PC-9 (cell line): ENCODE data around the gene VWA8. TPM values are rescaled to one million over a fixed set of nuclear protein-coding genes. Genes with fewer than 3 reads are reported as not detected.

Experiments used
- BruUV-seq: library from RNA; stranded (reverse); fragments of 400-500 nt; replicated peaks from 2 replicates; lab custom pipeline; 2021; lab: Mats Ljungman, UMichigan
- CTCF ChIA-PET: fragments of 300-600 bp; sonication (Branson Sonifier 250); formaldehyde crosslinking; loops from one replicate; lab custom pipeline; 2022; ENCODE audit warnings: antibody characterized with exemption; lab: Charles Lee
- POLR2A ChIA-PET: fragments of 300-600 bp; sonication (Branson Sonifier 250); formaldehyde crosslinking; loops from one replicate; lab custom pipeline; 2022; ENCODE audit warnings: antibody characterized with exemption; ENCODE audit not compliant: unreplicated experiment; lab: Charles Lee
- DNase-seq, 2 experiments: peaks; one replicate each; pipeline versions ENCODE4 v3.0.0 to v3.0.0-alpha.2; 2015 to 2022; ENCODE audit warnings: mixed read lengths in 1 of 2
- H2AFZ ChIP-seq: fragments of 200-600 bp; sonication (generic); 2 replicates; pipeline ENCODE4 v1.8.1; 2017; ENCODE audit warnings: antibody characterized with exemption
- H3F3A ChIP-seq: fragments of 200-600 bp; sonication (generic); 2 replicates; pipeline ENCODE4 v1.8.1; 2017; ENCODE audit warnings: antibody characterized with exemption, mild to moderate bottlenecking, low read depth; ENCODE audit not compliant: insufficient read depth
- H3K27ac ChIP-seq: fragments of 200-600 bp; sonication (generic); 2 replicates; pipeline ENCODE4 v1.6.1; 2016; ENCODE audit warnings: mixed run types
- H3K27me3 ChIP-seq: fragments of 200-600 bp; sonication (generic); 2 replicates; pipeline ENCODE4 v1.6.1; 2016; ENCODE audit warnings: low read depth, mixed run types; ENCODE audit not compliant: insufficient read depth
- H3K36me3 ChIP-seq: fragments of 200-600 bp; sonication (generic); 2 replicates; pipeline ENCODE4 v1.6.1; 2016; ENCODE audit warnings: low read depth, mixed run types
- H3K4me1 ChIP-seq: fragments of 200-600 bp; sonication (generic); replicated peaks from 2 replicates; pipeline ENCODE4 v1.6.1; 2016; ENCODE audit warnings: mixed run types; ENCODE audit not compliant: insufficient read depth
- H3K4me2 ChIP-seq: fragments of 200-600 bp; sonication (generic); 2 replicates; pipeline ENCODE4 v1.6.1; 2017; ENCODE audit warnings: mixed run types
- H3K4me3 ChIP-seq: fragments of 200-600 bp; sonication (generic); 2 replicates; pipeline ENCODE4 v1.6.1; 2016; ENCODE audit warnings: mixed run types
- H3K79me2 ChIP-seq: fragments of 200-600 bp; sonication (generic); 2 replicates; pipeline ENCODE4 v1.6.1; 2017; ENCODE audit warnings: low read depth, mixed run types
- H3K9me2 ChIP-seq: fragments of 200-600 bp; sonication (generic); 2 replicates; pipeline ENCODE4 v1.8.1; 2017; ENCODE audit warnings: mild to moderate bottlenecking; ENCODE audit not compliant: insufficient read depth
- H3K9me3 ChIP-seq: fragments of 200-600 bp; sonication (generic); 2 replicates; pipeline ENCODE4 v1.8.1; 2016; ENCODE audit warnings: low read depth; ENCODE audit not compliant: insufficient read depth
- H4K20me1 ChIP-seq: fragments of 200-600 bp; sonication (generic); 2 replicates; pipeline ENCODE4 v1.8.1; 2017; ENCODE audit not compliant: insufficient read depth
- EZH2 ChIP-seq: fragments of 200-600 bp; sonication (generic); IDR thresholded peaks from 2 replicates; pipeline ENCODE4 v1.8.0; 2017; ENCODE audit warnings: antibody characterized with exemption, low read depth
- intact Hi-C: fragments of 100-400 bp; cut with micrococcal nuclease; formaldehyde crosslinking; loops from one replicate; pipeline ENCODE4 v1.10.0; 2022; ENCODE audit not compliant: unreplicated experiment
- total RNA-seq: library from RNA; stranded (reverse); gene quantifications from 2 replicates; pipeline ENCODE4 v1.2.3, GENCODE V29; 2021
- TF ChIP-seq, protein P1 (sequence below): fragments of 200-600 bp; sonication (generic); conservative IDR thresholded peaks from 2 replicates; pipeline ENCODE4 v1.6.1; 2017; ENCODE audit warnings: mixed run types, antibody characterized with exemption, mild to moderate bottlenecking, moderate library complexity

Gene VWA8
- total RNA-seq, 1 experiment from 2014 or later = 14.1 TPM

DNA sequence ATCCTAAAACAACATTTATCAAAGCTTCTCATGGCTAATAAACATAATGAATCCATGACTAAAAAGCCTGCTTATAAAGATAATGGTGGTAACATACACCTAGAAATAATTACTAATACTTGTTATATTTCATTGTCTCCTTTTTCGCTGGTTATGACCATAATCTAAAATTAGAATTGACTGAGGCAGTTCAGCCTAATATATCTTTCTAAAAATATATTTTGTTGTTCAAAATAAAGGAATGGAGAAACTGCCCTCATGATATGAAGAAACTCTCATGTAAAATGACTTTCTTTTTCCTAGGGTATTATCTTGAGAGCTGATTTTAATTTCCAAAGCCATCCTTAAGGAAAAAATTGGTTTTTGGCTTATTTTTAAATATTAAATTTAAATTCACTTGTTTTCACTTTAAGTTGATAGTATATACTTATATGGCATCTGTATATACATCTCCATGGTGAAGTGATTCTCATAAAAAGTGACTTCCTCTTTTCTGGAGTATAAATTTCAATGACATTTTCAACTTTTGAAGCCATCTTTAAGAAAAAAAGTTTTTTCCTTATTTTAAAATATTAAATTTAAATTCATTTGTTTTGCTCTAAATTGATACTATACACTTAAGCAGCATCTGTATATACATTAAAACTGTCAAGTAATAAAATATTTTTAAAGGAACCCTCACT, 204.6 kb downstream of the VWA8 start:
- POLR2A ChIA-PET = no interaction called here

DNA sequence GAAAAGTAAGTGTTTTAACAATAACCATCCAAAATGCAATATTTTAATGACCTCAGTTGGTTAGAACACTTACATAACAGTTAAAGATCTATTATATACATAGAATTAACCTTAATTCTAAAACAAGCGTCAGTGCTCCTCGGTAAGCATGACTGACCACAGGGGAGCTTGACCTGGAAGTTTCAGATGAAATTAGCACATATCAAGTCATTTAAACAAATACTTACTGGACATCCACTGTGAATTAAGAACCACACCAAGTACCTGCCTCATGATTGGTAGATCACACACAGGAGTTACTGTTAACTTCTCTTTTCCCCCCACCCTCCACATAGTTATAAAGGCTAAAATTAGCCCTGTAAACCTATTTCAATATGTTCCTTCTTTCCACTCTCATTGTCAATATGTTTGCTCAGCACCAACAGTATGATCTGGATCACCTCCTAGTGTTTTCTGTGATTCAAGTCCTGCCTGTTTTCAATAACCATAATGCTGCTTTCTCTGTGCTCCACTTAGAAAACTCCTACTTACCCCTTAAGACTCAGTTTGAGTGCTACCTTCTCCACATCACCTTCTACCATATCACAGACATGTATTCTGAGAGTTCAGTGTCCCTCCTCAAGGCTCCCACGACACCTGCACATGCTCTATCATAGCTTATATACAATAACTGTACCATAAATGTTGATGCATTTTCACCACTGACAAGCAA, 209.0 kb downstream of the VWA8 start:
- intact Hi-C loops = no loop called here
- Histone ChIP-seq H2AFZ (no peak overlapping the region), H3K9me3 (no peaks in the 10 kb centered on the region), H3K4me3 (no peak overlapping the region), H3K27me3 (no peaks in the 10 kb centered on the region), H3K27ac (no peak overlapping the region), H3K9me2 (no peaks in the 10 kb centered on the region), H3K4me2 (no peak overlapping the region), H3F3A (no peaks in the 10 kb centered on the region), H4K20me1 (no peaks in the 10 kb centered on the region), H3K4me1 (no peaks in the 10 kb centered on the region), H3K79me2 (no peaks in the 10 kb centered on the region), H3K36me3 (no peaks in the 10 kb centered on the region)
- ChIA-PET CTCF (no interaction called here), POLR2A (no interaction called here)
- DNase-seq = no peak
- no TSS peak for BruUV-seq
- TF ChIP-seq EZH2 = no peak
- TF ChIP-seq, protein P1, sequence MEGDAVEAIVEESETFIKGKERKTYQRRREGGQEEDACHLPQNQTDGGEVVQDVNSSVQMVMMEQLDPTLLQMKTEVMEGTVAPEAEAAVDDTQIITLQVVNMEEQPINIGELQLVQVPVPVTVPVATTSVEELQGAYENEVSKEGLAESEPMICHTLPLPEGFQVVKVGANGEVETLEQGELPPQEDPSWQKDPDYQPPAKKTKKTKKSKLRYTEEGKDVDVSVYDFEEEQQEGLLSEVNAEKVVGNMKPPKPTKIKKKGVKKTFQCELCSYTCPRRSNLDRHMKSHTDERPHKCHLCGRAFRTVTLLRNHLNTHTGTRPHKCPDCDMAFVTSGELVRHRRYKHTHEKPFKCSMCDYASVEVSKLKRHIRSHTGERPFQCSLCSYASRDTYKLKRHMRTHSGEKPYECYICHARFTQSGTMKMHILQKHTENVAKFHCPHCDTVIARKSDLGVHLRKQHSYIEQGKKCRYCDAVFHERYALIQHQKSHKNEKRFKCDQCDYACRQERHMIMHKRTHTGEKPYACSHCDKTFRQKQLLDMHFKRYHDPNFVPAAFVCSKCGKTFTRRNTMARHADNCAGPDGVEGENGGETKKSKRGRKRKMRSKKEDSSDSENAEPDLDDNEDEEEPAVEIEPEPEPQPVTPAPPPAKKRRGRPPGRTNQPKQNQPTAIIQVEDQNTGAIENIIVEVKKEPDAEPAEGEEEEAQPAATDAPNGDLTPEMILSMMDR = no peak

More for the DNA sequence above, 204.6 kb downstream of the VWA8 start:
- H3K4me1 ChIP-seq = no peaks in the 10 kb centered on the region
- no peak overlapping the region for H2AFZ ChIP-seq
- no peak overlapping the region for H3K4me2 ChIP-seq
- no peak overlapping the region for H3K27ac ChIP-seq
- no peak overlapping the region for H3K4me3 ChIP-seq
- no peaks in the 10 kb centered on the region for H4K20me1 ChIP-seq
- TF ChIP-seq, protein P1 = no peak
- TF ChIP-seq EZH2 = no peak
- no peak for DNase-seq
- H3K27me3 ChIP-seq = no peaks in the 10 kb centered on the region
- intact Hi-C loops = no loop called here
- no peaks in the 10 kb centered on the region for H3F3A ChIP-seq
- H3K36me3 ChIP-seq = no peaks in the 10 kb centered on the region
- no TSS peak for BruUV-seq
- no peaks in the 10 kb centered on the region for H3K9me3 ChIP-seq
- no peaks in the 10 kb centered on the region for H3K79me2 ChIP-seq
- no peaks in the 10 kb centered on the region for H3K9me2 ChIP-seq
- CTCF ChIA-PET = no interaction called here

DNA sequence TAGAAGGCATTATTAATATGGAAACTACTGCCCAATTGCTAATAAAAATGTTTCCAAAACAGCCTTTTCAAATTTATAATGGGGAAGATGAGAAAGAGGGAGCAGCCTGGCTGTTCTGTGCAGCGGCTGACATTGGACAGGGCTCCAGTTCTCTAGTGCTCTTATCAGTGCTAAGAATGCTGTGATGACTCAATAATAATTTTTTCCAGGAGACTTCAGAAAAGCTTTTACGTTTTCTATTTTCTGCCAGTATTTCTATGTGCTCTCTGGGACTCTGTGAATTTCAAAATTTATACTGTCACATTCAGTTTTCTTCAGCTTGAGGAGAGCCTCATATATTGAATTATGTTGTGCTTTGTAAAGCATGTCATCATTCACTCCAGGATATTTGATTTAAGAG, 209.6 kb downstream of the VWA8 start:
- CTCF ChIA-PET = no interaction called here
- no TSS peak for BruUV-seq

More for the DNA sequence above, 209.6 kb downstream of the VWA8 start:
- H3K27me3 ChIP-seq = no peaks in the 10 kb centered on the region
- H3F3A ChIP-seq = no peaks in the 10 kb centered on the region
- H4K20me1 ChIP-seq = no peaks in the 10 kb centered on the region
- H3K36me3 ChIP-seq = no peaks in the 10 kb centered on the region
- no peak for DNase-seq
- no peaks in the 10 kb centered on the region for H3K79me2 ChIP-seq
- H3K9me3 ChIP-seq = no peaks in the 10 kb centered on the region
- no peak for TF ChIP-seq EZH2
- TF ChIP-seq, protein P1 = no peak
- H3K9me2 ChIP-seq = no peaks in the 10 kb centered on the region
- no peak overlapping the region for H3K4me3 ChIP-seq
- H3K27ac ChIP-seq = no peak overlapping the region
- H2AFZ ChIP-seq = no peak overlapping the region
- no peaks in the 10 kb centered on the region for H3K4me1 ChIP-seq
- intact Hi-C loops = no loop called here
- H3K4me2 ChIP-seq = no peak overlapping the region
- POLR2A ChIA-PET = no interaction called here
